Inferior parietal cortex (tissue), 1 donor: Measurements from ENCODE around the gene KCND2.
"Not testable (repeated sequence)": the region's sequence is repeated elsewhere in the genome, so short reads cannot be mapped to it uniquely, and the experiment has no call there.

Experiments
- DNase-seq: peaks from one replicate; pipeline ENCODE4 v3.0.0-alpha.2; 2016; ENCODE audit errors: extremely low spot score

Gene KCND2

GRCh38 chr7:120587243-120587642 lies 314.3 kb downstream of the KCND2 start:
- no peak for DNase-seq

- no peak for DNase-seq
Observed at GRCh38 chr7:120588416-120588815, 315.4 kb downstream of the KCND2 start.

- DNase-seq, result no peak
Observed at GRCh38 chr7:120588862-120589261, 315.9 kb downstream of the KCND2 start.

GRCh38 chr7:120600607-120601006 lies 327.6 kb downstream of the KCND2 start:
- DNase-seq, result no peak

- DNase-seq, result no peak
Observed at GRCh38 chr7:120603366-120603765, 330.4 kb downstream of the KCND2 start.

- DNase-seq, result no peak
Observed at GRCh38 chr7:120609136-120609753, 336.3 kb downstream of the KCND2 start.

GRCh38 chr7:120611975-120612374 lies 339.0 kb downstream of the KCND2 start:
- no peak for DNase-seq

GRCh38 chr7:120615703-120616102 lies 342.7 kb downstream of the KCND2 start:
- no peak for DNase-seq

- no peak for DNase-seq
Observed at GRCh38 chr7:120617275-120617674, 344.3 kb downstream of the KCND2 start.

- DNase-seq, result no peak
Observed at GRCh38 chr7:120628251-120628650, 355.3 kb downstream of the KCND2 start.

GRCh38 chr7:120639884-120640283 lies 366.9 kb downstream of the KCND2 start:
- DNase-seq, result no peak

GRCh38 chr7:120645966-120646365 lies 373.0 kb downstream of the KCND2 start:
- peak; percentile 31 for DNase-seq

- DNase-seq, result no peak
Observed at GRCh38 chr7:120654241-120654640, 381.3 kb downstream of the KCND2 start.

GRCh38 chr7:120658516-120658915 lies 385.5 kb downstream of the KCND2 start:
- no peak for DNase-seq

- DNase-seq, result no peak
Observed at GRCh38 chr7:120662291-120662690, 389.3 kb downstream of the KCND2 start.

- no peak for DNase-seq
Observed at GRCh38 chr7:120665068-120665467, 392.1 kb downstream of the KCND2 start.

GRCh38 chr7:120675076-120675475 lies 402.1 kb downstream of the KCND2 start:
- no peak for DNase-seq

- DNase-seq, result no peak
Observed at GRCh38 chr7:120677535-120677934, 404.6 kb downstream of the KCND2 start.

GRCh38 chr7:120680985-120681384 lies 408.0 kb downstream of the KCND2 start:
- DNase-seq, result no peak

GRCh38 chr7:120684463-120684862 lies 411.5 kb downstream of the KCND2 start:
- DNase-seq, result no peak

GRCh38 chr7:120691915-120692314 lies 418.9 kb downstream of the KCND2 start:
- DNase-seq, result no peak

- DNase-seq, result no peak
Observed at GRCh38 chr7:120695848-120696247, 422.9 kb downstream of the KCND2 start.

- DNase-seq, result no peak
Observed at GRCh38 chr7:120700796-120701195, 427.8 kb downstream of the KCND2 start.

GRCh38 chr7:120702408-120702807 lies 429.4 kb downstream of the KCND2 start:
- DNase-seq, result not testable (repeated sequence)
